H9 (cell line): ENCODE data around the gene RAD18. TPM values are rescaled to one million over a fixed set of nuclear protein-coding genes. Genes with fewer than 3 reads are reported as not detected.

Experiments used
- DNase-seq: peaks from one replicate; pipeline ENCODE4 v3.0.0-alpha.2; 2017
- H2AFZ ChIP-seq: one replicate; pipeline ENCODE4 v1.6.1; 2013; ENCODE audit warnings: mild to moderate bottlenecking, low read length, control low read depth, moderate library complexity
- H2AK5ac ChIP-seq: 2 replicates; pipeline ENCODE4 v1.6.1; 2013; ENCODE audit warnings: low read length, control low read depth, mixed read lengths; ENCODE audit not compliant: insufficient read length
- H2BK120ac ChIP-seq: one replicate; pipeline ENCODE4 v1.6.1; 2013; ENCODE audit warnings: low read depth, mild to moderate bottlenecking, low read length, control low read depth, inconsistent platforms; ENCODE audit not compliant: poor library complexity, severe bottlenecking
- H2BK12ac ChIP-seq: 2 replicates; pipeline ENCODE4 v1.6.1; 2013; ENCODE audit warnings: low read length, control low read depth, mixed read lengths, low read depth; ENCODE audit not compliant: insufficient read length
- H2BK15ac ChIP-seq: 2 replicates; pipeline ENCODE4 v1.6.1; 2013; ENCODE audit warnings: low read depth, low read length, control low read depth
- H2BK20ac ChIP-seq: one replicate; pipeline ENCODE4 v1.6.1; 2013; ENCODE audit warnings: low read depth, mild to moderate bottlenecking, low read length, control low read depth, inconsistent platforms; ENCODE audit not compliant: poor library complexity, severe bottlenecking
- H2BK5ac ChIP-seq: 2 replicates; pipeline ENCODE4 v1.6.1; 2013; ENCODE audit warnings: low read length, control low read depth, mixed read lengths; ENCODE audit not compliant: insufficient read length
- H3K14ac ChIP-seq: 2 replicates; pipeline ENCODE4 v1.6.1; 2013; ENCODE audit warnings: low read length, control low read depth; ENCODE audit not compliant: insufficient read depth
- H3K18ac ChIP-seq: 2 replicates; pipeline ENCODE4 v1.6.1; 2013; ENCODE audit warnings: low read depth, mild to moderate bottlenecking, mixed read lengths, low read length, control low read depth; ENCODE audit not compliant: insufficient read length
- H3K23ac ChIP-seq: 2 replicates; pipeline ENCODE4 v1.6.1; 2013; ENCODE audit warnings: low read length, control low read depth, mixed read lengths, low read depth; ENCODE audit not compliant: insufficient read length
- H3K23me2 ChIP-seq: 2 replicates; pipeline ENCODE4 v1.6.1; 2013; ENCODE audit warnings: low read depth, mild to moderate bottlenecking, mixed read lengths, low read length, control low read depth; ENCODE audit not compliant: insufficient read length, poor library complexity, severe bottlenecking
- H3K27ac ChIP-seq: 2 replicates; pipeline ENCODE4 v1.5.1; 2013; ENCODE audit warnings: low read length, control low read depth, mixed read lengths, low read depth; ENCODE audit not compliant: insufficient read length
- H3K27me3 ChIP-seq: 2 replicates; pipeline ENCODE4 v1.6.1; 2013; ENCODE audit warnings: low read length, control low read depth, inconsistent platforms; ENCODE audit not compliant: insufficient read depth
- H3K4ac ChIP-seq: 2 replicates; pipeline ENCODE4 v1.6.1; 2013; ENCODE audit warnings: low read depth, mild to moderate bottlenecking, control low read depth, inconsistent platforms, low read length, moderate library complexity
- H3K4me1 ChIP-seq: 2 replicates; pipeline ENCODE4 v1.6.1; 2013; ENCODE audit warnings: low read length, control low read depth, inconsistent platforms; ENCODE audit not compliant: insufficient read depth
- H3K4me2 ChIP-seq: 2 replicates; pipeline ENCODE4 v1.6.1; 2013; ENCODE audit warnings: low read length, control low read depth, mixed read lengths; ENCODE audit not compliant: insufficient read length, insufficient read depth
- H3K56ac ChIP-seq: 2 replicates; pipeline ENCODE4 v1.6.1; 2013; ENCODE audit warnings: low read depth, mild to moderate bottlenecking, mixed read lengths, low read length, control low read depth; ENCODE audit not compliant: insufficient read length
- H3K79me1 ChIP-seq: 2 replicates; pipeline ENCODE4 v1.6.1; 2013; ENCODE audit warnings: low read depth, mild to moderate bottlenecking, moderate library complexity, low read length, control low read depth, inconsistent platforms; ENCODE audit not compliant: insufficient read depth, poor library complexity, severe bottlenecking
- H3K79me2 ChIP-seq: 2 replicates; pipeline ENCODE4 v1.6.1; 2013; ENCODE audit warnings: low read length, control low read depth, inconsistent platforms; ENCODE audit not compliant: insufficient read depth
- H3K9ac ChIP-seq: 2 replicates; pipeline ENCODE4 v1.6.1; 2013; ENCODE audit warnings: low read length, control low read depth, mixed read lengths; ENCODE audit not compliant: insufficient read length; ENCODE audit errors: extremely low read depth
- H3K9me3 ChIP-seq: one replicate; pipeline ENCODE4 v1.6.1; 2013; ENCODE audit warnings: low read depth, low read length, inconsistent platforms; ENCODE audit not compliant: control insufficient read depth
- H3T11ph ChIP-seq: one replicate; pipeline ENCODE4 v1.6.1; 2013; ENCODE audit warnings: mild to moderate bottlenecking, low read length, control low read depth, inconsistent platforms
- H4K20me1 ChIP-seq: one replicate; pipeline ENCODE4 v1.6.1; 2013; ENCODE audit not compliant: control insufficient read depth, insufficient read length, insufficient read depth
- H4K5ac ChIP-seq: 2 replicates; pipeline ENCODE4 v1.6.1; 2013; ENCODE audit warnings: low read depth, mild to moderate bottlenecking, mixed read lengths, low read length, control low read depth; ENCODE audit not compliant: insufficient read length
- H4K8ac ChIP-seq: replicated peaks from 2 replicates; pipeline ENCODE4 v1.6.1; 2013; ENCODE audit warnings: low read length, control low read depth, mixed read lengths, low read depth; ENCODE audit not compliant: insufficient read length
- H4K91ac ChIP-seq: 2 replicates; pipeline ENCODE4 v1.6.1; 2013; ENCODE audit warnings: low read depth, mild to moderate bottlenecking, moderate library complexity, mixed read lengths, low read length, control low read depth; ENCODE audit not compliant: insufficient read length
- H3K27ac Mint-ChIP-seq, 3 experiments: 2 replicates in 2 of 3; 3 replicates in 1 of 3; pipeline ENCODE4 v1.8.0; 2020 to 2021; ENCODE audit warnings: mixed read lengths in 3 of 3, mild to moderate bottlenecking in 1 of 3, moderate library complexity in 1 of 3
- H3K27me3 Mint-ChIP-seq: 2 replicates; pipeline ENCODE4 v1.8.0; 2021; ENCODE audit warnings: low read depth, mild to moderate bottlenecking, moderate library complexity, mixed read lengths
- H3K36me3 Mint-ChIP-seq, 3 experiments: 2 replicates in 2 of 3; 3 replicates in 1 of 3; pipeline ENCODE4 v1.8.0; 2020 to 2021; ENCODE audit warnings: low read depth in 3 of 3, mixed read lengths in 3 of 3; ENCODE audit not compliant: insufficient read depth in 1 of 3
- H3K4me1 Mint-ChIP-seq, 2 experiments: 2 replicates each; pipeline ENCODE4 v1.8.0; 2020; ENCODE audit warnings: mixed read lengths in 2 of 2
- H3K4me3 Mint-ChIP-seq, 2 experiments: 2 replicates in 1 of 2; 3 replicates in 1 of 2; pipeline ENCODE4 v1.8.0; 2020 to 2021; ENCODE audit warnings: mild to moderate bottlenecking in 2 of 2, mixed read lengths in 2 of 2, moderate library complexity in 1 of 2
- H3K9me3 Mint-ChIP-seq, 2 experiments: 2 replicates in 1 of 2; 3 replicates in 1 of 2; pipeline ENCODE4 v1.8.0; 2020; ENCODE audit warnings: mild to moderate bottlenecking in 2 of 2, mixed read lengths in 2 of 2, moderate library complexity in 1 of 2
- CTCF ChIP-seq: fragments of 200-600 bp; sonication (generic); conservative IDR thresholded peaks from 3 replicates; pipeline ENCODE4 v1.8.0; 2021; ENCODE audit warnings: antibody characterized with exemption, mild to moderate bottlenecking
- WGBS: extraction: QIAGEN DNeasy Blood & Tissue Kit; methylation state at CpG from one replicate; pipeline ENCODE4 v1.1.7; 2013; ENCODE audit warnings: missing lambda C conversion rate, low lambda C conversion rate, mixed read lengths; ENCODE audit not compliant: insufficient read length; ENCODE audit errors: extremely low coverage; 5-methylcytosine and 5-hydroxymethylcytosine counted together
- total RNA-seq: library from RNA; stranded (reverse); gene quantifications from 2 replicates; pipeline ENCODE4 v1.2.1, GENCODE V29; 2021

RAD18 gene
- total RNA-seq, 1 experiment from 2014 or later, result 27.8 TPM

- no peak overlapping the region for H3K27ac Mint-ChIP-seq
- no peak overlapping the region for H2BK120ac ChIP-seq
- H3K9me3 ChIP-seq, result no peaks in the 10 kb centered on the region
- H2BK5ac ChIP-seq, result no peak overlapping the region
- H2AFZ ChIP-seq, result no peak overlapping the region
- no CpG with 5 or more reads among the region's 4 CpGs for WGBS
- no peaks in the 10 kb centered on the region for H3K79me2 ChIP-seq
- H3K79me1 ChIP-seq, result no peaks in the 10 kb centered on the region
- H3K14ac ChIP-seq, result no peak overlapping the region
- no peak overlapping the region for H2BK15ac ChIP-seq
- H3K4ac ChIP-seq, result no peak overlapping the region
- H3K36me3 Mint-ChIP-seq, result no peaks in the 10 kb centered on the region
- peaks cover 2% of the 10 kb centered on the region; the same call in 1 of the 2 replicates for H3K27me3 Mint-ChIP-seq
- no peak overlapping the region for H3T11ph ChIP-seq
- H4K8ac ChIP-seq, result no peak overlapping the region
- no peak overlapping the region for H3K4me3 Mint-ChIP-seq
- no peaks in the 10 kb centered on the region for H3K23me2 ChIP-seq
- peaks cover 18 to 20% of the 10 kb centered on the region in 2 experiments for H3K4me1 Mint-ChIP-seq
- TF ChIP-seq CTCF, result no peak
- H2AK5ac ChIP-seq, result no peak overlapping the region
- no peaks in the 10 kb centered on the region for H4K20me1 ChIP-seq
- no peak overlapping the region for H2BK20ac ChIP-seq
- H4K5ac ChIP-seq, result no peak overlapping the region
- no peak overlapping the region for H3K27ac ChIP-seq
- H3K18ac ChIP-seq, result no peak overlapping the region
- no peak overlapping the region for H3K4me2 ChIP-seq
- no peak overlapping the region for H2BK12ac ChIP-seq
- H3K56ac ChIP-seq, result no peak overlapping the region
- H3K23ac ChIP-seq, result no peak overlapping the region
- H3K9ac ChIP-seq, result no peak overlapping the region
- H4K91ac ChIP-seq, result no peak overlapping the region
- no peaks in the 10 kb centered on the region for H3K4me1 ChIP-seq
- H3K9me3 Mint-ChIP-seq, result no peaks in the 10 kb centered on the region
- DNase-seq, result no peak
- H3K27me3 ChIP-seq, result no peaks in the 10 kb centered on the region
Measured at GRCh38 chr3:8992199-8992598, 28.9 kb upstream of the RAD18 start.
